K562 (cell line): ENCODE results near the gene ICE2. TPM values are rescaled to one million over a fixed set of nuclear protein-coding genes. Genes with fewer than 3 reads are reported as not detected.

Experiments used
- EP400 ChIP-seq: fragments of 450-650 bp; IDR thresholded peaks from 2 replicates; pipeline ENCODE4 v1.6.1; 2017; ENCODE audit warnings: antibody characterized with exemption, mild to moderate bottlenecking, moderate library complexity
- HOXB6 ChIP-seq: fragments of 250-450 bp; sonication (Bioruptor Pico); IDR thresholded peaks from 2 replicates; pipeline ENCODE4 v1.5.1; 2022; ENCODE audit warnings: mild to moderate bottlenecking, borderline replicate concordance
- KDM5B ChIP-seq: fragments of 200-600 bp; sonication (generic); IDR thresholded peaks from 2 replicates; pipeline ENCODE4 v1.6.1; 2012; ENCODE audit warnings: low read depth, mild to moderate bottlenecking, moderate library complexity, low read length, control low read depth, inconsistent platforms; ENCODE audit not compliant: insufficient replicate concordance
- TBP ChIP-seq: optimal IDR thresholded peaks from 2 replicates; pipeline ENCODE3; 2011; ENCODE audit warnings: low read depth, low read length, improper control_type of control experiment
- ZNF12 ChIP-seq: sonication (generic); formaldehyde crosslinking; IDR thresholded peaks from 2 replicates; pipeline ENCODE4 v1.4.0; 2020; ENCODE audit warnings: mild to moderate bottlenecking, missing genetic modification reagents
- ZNF175 ChIP-seq: fragments of 200-800 bp; sonication (Bioruptor generic); IDR thresholded peaks from 2 replicates; pipeline ENCODE4 v1.6.1; 2016; ENCODE audit warnings: low read depth, mild to moderate bottlenecking, missing genetic modification characterization, missing compliant biosample characterization
- ZNF197 ChIP-seq: fragments of 200-800 bp; sonication (Bioruptor generic); IDR thresholded peaks from 2 replicates; pipeline ENCODE4 v1.6.1; 2016; ENCODE audit warnings: low read depth, missing genetic modification characterization, missing compliant biosample characterization
- polyA plus RNA-seq, 8 experiments: library from polyadenylated mRNA; depleted of rRNA in 4 of 8; stranded (reverse) in 5 of 8; unstranded in 3 of 8; fragments of >200 nt; fragmentation: Nextera tagmentation in 2 of 8; fragmentation: Illumina TruSeq in 1 of 8; extraction: Ambion mirVana in 2 of 8; extraction: Trizol in 1 of 8; gene quantifications; 2 replicates each; pipeline versions ENCODE4 v1.2.1 to v1.2.3, GENCODE V29; 2011 to 2014; ENCODE audit warnings: inconsistent platforms in 1 of 8, missing spikeins in 1 of 8
- total RNA-seq, 7 experiments: library from RNA; depleted of rRNA in 6 of 7; stranded (reverse); fragments of >200 nt in 6 of 7; fragmentation: Illumina TruSeq in 2 of 7; extraction: Trizol in 2 of 7; gene quantifications; 2 replicates each; pipeline versions ENCODE4 v1.2.1 to v1.2.3, GENCODE V29; 2011 to 2021; ENCODE audit warnings: low replicate concordance in 1 of 7
- TF ChIP-seq, protein P1 (sequence below): fragments of 450-650 bp; IDR thresholded peaks from 2 replicates; pipeline ENCODE4 v1.6.1; 2018; ENCODE audit not compliant: partially characterized antibody
- TF ChIP-seq, protein P2 (sequence below): fragments of 450-650 bp; IDR thresholded peaks from 2 replicates; pipeline ENCODE4 v1.6.1; 2016; ENCODE audit warnings: mild to moderate bottlenecking
- TF ChIP-seq, protein P3 (sequence below): fragments of 250-450 bp; sonication (Bioruptor Pico); IDR thresholded peaks from 2 replicates; pipeline ENCODE4 v1.8.0; 2022; ENCODE audit warnings: inconsistent platforms
- TF ChIP-seq, protein P4 (sequence below): conservative IDR thresholded peaks from 2 replicates; pipeline ENCODE4 v1.6.1; 2011; ENCODE audit warnings: low read depth, mild to moderate bottlenecking, low read length; ENCODE audit not compliant: control insufficient read depth
- TF ChIP-seq, protein P5 (sequence below), 2 experiments: fragments of 450-650 bp; IDR thresholded peaks; 2 replicates each; pipeline ENCODE4 v1.6.1; 2016
- TF ChIP-seq, protein P6 (sequence below), 2 experiments: fragments of 450-650 bp; conservative IDR thresholded peaks; 2 replicates each; pipeline ENCODE4 v1.6.1; 2017; ENCODE audit warnings: mild to moderate bottlenecking in 2 of 2, moderate library complexity in 2 of 2

Gene ICE2
- total and polyA plus RNA-seq, 9 of the 15 experiments (the other 6 are each of a cell fraction or from before 2014, with no cell fraction given), result 21.8 to 87.9 (median 58.1) TPM

DNA sequence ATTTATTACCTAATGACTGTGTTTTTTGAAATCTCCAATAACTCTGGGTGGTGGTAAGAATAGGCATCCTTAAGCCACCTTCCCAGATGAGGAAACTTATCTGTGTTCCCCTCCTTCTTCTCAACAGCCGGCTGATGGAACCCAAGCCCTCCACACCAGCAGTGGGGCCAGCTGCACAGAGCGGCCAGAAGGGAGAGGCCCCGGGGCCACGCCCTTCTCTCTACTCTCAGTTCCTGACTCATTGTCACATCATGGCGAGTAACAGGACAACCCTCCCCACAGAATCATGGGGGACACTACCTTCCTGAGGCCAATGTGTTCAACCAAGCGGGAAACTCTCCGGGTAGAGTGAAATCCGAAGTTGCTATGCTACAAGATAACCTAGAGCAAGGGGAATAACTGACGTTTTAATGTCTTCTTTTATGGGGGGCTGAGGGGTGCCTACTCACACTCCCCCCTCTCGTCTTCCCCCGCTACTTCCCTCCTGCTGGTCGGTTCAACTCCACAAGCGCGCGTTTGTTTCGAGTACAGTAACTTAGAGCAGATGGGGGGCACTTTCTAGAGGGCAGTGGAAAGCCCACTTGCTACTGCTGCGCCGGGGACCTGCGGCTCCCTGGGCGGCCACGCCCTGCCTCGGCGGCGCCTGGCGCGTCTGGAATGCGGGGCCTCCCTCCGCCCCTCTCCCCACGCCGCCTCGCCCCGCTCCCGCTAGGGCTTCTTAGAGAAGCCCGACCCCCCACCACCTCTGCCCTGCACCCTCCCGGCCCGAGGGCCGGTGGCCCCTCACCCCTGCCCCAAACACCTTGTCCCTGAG, 81.8 kb downstream of the ICE2 start (continued):
- TF ChIP-seq, protein P1, sequence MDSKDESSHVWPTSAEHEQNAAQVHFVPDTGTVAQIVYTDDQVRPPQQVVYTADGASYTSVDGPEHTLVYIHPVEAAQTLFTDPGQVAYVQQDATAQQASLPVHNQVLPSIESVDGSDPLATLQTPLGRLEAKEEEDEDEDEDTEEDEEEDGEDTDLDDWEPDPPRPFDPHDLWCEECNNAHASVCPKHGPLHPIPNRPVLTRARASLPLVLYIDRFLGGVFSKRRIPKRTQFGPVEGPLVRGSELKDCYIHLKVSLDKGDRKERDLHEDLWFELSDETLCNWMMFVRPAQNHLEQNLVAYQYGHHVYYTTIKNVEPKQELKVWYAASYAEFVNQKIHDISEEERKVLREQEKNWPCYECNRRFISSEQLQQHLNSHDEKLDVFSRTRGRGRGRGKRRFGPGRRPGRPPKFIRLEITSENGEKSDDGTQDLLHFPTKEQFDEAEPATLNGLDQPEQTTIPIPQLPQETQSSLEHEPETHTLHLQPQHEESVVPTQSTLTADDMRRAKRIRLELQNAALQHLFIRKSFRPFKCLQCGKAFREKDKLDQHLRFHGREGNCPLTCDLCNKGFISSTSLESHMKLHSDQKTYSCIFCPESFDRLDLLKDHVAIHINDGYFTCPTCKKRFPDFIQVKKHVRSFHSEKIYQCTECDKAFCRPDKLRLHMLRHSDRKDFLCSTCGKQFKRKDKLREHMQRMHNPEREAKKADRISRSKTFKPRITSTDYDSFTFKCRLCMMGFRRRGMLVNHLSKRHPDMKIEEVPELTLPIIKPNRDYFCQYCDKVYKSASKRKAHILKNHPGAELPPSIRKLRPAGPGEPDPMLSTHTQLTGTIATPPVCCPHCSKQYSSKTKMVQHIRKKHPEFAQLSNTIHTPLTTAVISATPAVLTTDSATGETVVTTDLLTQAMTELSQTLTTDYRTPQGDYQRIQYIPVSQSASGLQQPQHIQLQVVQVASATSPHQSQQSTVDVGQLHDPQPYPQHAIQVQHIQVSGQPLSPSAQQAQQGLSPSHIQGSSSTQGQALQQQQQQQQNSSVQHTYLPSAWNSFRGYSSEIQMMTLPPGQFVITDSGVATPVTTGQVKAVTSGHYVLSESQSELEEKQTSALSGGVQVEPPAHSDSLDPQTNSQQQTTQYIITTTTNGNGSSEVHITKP, result peak; percentile 95
- TF ChIP-seq, protein P2, sequence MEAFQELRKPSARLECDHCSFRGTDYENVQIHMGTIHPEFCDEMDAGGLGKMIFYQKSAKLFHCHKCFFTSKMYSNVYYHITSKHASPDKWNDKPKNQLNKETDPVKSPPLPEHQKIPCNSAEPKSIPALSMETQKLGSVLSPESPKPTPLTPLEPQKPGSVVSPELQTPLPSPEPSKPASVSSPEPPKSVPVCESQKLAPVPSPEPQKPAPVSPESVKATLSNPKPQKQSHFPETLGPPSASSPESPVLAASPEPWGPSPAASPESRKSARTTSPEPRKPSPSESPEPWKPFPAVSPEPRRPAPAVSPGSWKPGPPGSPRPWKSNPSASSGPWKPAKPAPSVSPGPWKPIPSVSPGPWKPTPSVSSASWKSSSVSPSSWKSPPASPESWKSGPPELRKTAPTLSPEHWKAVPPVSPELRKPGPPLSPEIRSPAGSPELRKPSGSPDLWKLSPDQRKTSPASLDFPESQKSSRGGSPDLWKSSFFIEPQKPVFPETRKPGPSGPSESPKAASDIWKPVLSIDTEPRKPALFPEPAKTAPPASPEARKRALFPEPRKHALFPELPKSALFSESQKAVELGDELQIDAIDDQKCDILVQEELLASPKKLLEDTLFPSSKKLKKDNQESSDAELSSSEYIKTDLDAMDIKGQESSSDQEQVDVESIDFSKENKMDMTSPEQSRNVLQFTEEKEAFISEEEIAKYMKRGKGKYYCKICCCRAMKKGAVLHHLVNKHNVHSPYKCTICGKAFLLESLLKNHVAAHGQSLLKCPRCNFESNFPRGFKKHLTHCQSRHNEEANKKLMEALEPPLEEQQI, result no peak; the same call in 1 of the 2 replicates
- TF ChIP-seq TBP, result peak; percentile 90
- TF ChIP-seq ZNF175, result 0 out of 2 replicates have a peak, but pooled peaks have one; percentile 52
- TF ChIP-seq, protein P3, sequence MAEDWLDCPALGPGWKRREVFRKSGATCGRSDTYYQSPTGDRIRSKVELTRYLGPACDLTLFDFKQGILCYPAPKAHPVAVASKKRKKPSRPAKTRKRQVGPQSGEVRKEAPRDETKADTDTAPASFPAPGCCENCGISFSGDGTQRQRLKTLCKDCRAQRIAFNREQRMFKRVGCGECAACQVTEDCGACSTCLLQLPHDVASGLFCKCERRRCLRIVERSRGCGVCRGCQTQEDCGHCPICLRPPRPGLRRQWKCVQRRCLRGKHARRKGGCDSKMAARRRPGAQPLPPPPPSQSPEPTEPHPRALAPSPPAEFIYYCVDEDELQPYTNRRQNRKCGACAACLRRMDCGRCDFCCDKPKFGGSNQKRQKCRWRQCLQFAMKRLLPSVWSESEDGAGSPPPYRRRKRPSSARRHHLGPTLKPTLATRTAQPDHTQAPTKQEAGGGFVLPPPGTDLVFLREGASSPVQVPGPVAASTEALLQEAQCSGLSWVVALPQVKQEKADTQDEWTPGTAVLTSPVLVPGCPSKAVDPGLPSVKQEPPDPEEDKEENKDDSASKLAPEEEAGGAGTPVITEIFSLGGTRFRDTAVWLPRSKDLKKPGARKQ (CRISPR knock-in tag), result no peak
- TF ChIP-seq, protein P4, sequence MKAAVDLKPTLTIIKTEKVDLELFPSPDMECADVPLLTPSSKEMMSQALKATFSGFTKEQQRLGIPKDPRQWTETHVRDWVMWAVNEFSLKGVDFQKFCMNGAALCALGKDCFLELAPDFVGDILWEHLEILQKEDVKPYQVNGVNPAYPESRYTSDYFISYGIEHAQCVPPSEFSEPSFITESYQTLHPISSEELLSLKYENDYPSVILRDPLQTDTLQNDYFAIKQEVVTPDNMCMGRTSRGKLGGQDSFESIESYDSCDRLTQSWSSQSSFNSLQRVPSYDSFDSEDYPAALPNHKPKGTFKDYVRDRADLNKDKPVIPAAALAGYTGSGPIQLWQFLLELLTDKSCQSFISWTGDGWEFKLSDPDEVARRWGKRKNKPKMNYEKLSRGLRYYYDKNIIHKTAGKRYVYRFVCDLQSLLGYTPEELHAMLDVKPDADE, result 0 out of 2 replicates have a peak, but pooled peaks have one; percentile 24
- TF ChIP-seq KDM5B, result no peak
- peak; percentile 78 for TF ChIP-seq EP400
- no peak for TF ChIP-seq ZNF197
- no peak for TF ChIP-seq HOXB6 (CRISPR knock-in tag)
- TF ChIP-seq, protein P5, sequence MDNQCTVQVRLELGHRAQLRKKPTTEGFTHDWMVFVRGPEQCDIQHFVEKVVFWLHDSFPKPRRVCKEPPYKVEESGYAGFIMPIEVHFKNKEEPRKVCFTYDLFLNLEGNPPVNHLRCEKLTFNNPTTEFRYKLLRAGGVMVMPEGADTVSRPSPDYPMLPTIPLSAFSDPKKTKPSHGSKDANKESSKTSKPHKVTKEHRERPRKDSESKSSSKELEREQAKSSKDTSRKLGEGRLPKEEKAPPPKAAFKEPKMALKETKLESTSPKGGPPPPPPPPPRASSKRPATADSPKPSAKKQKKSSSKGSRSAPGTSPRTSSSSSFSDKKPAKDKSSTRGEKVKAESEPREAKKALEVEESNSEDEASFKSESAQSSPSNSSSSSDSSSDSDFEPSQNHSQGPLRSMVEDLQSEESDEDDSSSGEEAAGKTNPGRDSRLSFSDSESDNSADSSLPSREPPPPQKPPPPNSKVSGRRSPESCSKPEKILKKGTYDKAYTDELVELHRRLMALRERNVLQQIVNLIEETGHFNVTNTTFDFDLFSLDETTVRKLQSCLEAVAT (IDR thresholded peaks at IDR 0.05), result no peak
- no peak for TF ChIP-seq ZNF12 (CRISPR knock-in tag)
- TF ChIP-seq, protein P6, sequence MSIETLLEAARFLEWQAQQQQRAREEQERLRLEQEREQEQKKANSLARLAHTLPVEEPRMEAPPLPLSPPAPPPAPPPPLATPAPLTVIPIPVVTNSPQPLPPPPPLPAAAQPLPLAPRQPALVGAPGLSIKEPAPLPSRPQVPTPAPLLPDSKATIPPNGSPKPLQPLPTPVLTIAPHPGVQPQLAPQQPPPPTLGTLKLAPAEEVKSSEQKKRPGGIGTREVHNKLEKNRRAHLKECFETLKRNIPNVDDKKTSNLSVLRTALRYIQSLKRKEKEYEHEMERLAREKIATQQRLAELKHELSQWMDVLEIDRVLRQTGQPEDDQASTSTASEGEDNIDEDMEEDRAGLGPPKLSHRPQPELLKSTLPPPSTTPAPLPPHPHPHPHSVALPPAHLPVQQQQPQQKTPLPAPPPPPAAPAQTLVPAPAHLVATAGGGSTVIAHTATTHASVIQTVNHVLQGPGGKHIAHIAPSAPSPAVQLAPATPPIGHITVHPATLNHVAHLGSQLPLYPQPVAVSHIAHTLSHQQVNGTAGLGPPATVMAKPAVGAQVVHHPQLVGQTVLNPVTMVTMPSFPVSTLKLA (conservative IDR thresholded peaks at IDR 0.05), result peak; percentile 50 to 77
